H1 (cell line): ENCODE measurements around the gene FPR3. TPM values are rescaled to one million over a fixed set of nuclear protein-coding genes. Genes with fewer than 3 reads are reported as not detected.

Experiments used
- CTCF ChIA-PET: fragments of 300-600 bp; sonication (Branson Sonifier 250); formaldehyde crosslinking; loops from one replicate; lab custom pipeline; 2021; ENCODE audit not compliant: partially characterized antibody; lab: Charles Lee
- POLR2A ChIA-PET: fragments of 300-600 bp; sonication (Branson Sonifier 250); formaldehyde crosslinking; loops from one replicate; lab custom pipeline; 2021; ENCODE audit warnings: inconsistent platforms; ENCODE audit not compliant: partially characterized antibody; lab: Charles Lee
- DNase-seq, 2 experiments: peaks; one replicate each; pipeline versions ENCODE4 v3.0.0 to v3.0.0-alpha.2; 2010 to 2022; ENCODE audit warnings: low spot score in 2 of 2, low read depth in 1 of 2, mixed read lengths in 1 of 2
- FAIRE-seq: peaks from 2 replicates; lab custom pipeline; 2011; peaks lifted over from hg19 to GRCh38; lab: Jason Lieb, UNC
- H2AFZ ChIP-seq: 2 replicates; pipeline ENCODE4 v1.8.1; 2012; ENCODE audit warnings: low read length, inconsistent platforms
- H2AK5ac ChIP-seq: 2 replicates; pipeline ENCODE4 v1.6.1; 2013; ENCODE audit warnings: low read depth, low read length
- H2BK120ac ChIP-seq: replicated peaks from 2 replicates; pipeline ENCODE3; 2013; ENCODE audit warnings: low read depth, low read length, inconsistent platforms
- H2BK12ac ChIP-seq: 2 replicates; pipeline ENCODE4 v1.6.1; 2013; ENCODE audit warnings: low read depth, low read length
- H2BK15ac ChIP-seq: 2 replicates; pipeline ENCODE4 v1.6.1; 2013; ENCODE audit warnings: low read length
- H2BK20ac ChIP-seq: 2 replicates; pipeline ENCODE4 v1.6.1; 2013; ENCODE audit warnings: low read length
- H2BK5ac ChIP-seq: 2 replicates; pipeline ENCODE4 v1.6.1; 2013; ENCODE audit warnings: low read depth, low read length
- H3K14ac ChIP-seq: 2 replicates; pipeline ENCODE4 v1.6.1; 2013; ENCODE audit warnings: inconsistent platforms; ENCODE audit not compliant: insufficient read length
- H3K18ac ChIP-seq: 2 replicates; pipeline ENCODE4 v1.6.1; 2013; ENCODE audit warnings: low read length; ENCODE audit errors: extremely low read depth
- H3K23ac ChIP-seq: 2 replicates; pipeline ENCODE4 v1.6.1; 2013; ENCODE audit warnings: inconsistent platforms; ENCODE audit not compliant: insufficient read length
- H3K23me2 ChIP-seq: 2 replicates; pipeline ENCODE4 v1.6.1; 2013; ENCODE audit warnings: low read depth, low read length
- H3K27ac ChIP-seq: 2 replicates; pipeline ENCODE4 v1.6.1; 2011; ENCODE audit warnings: low read depth, low read length, inconsistent platforms
- H3K27me3 ChIP-seq, 4 experiments: replicated peaks in 1 of 4; 1 replicate in 1 of 4; 2 replicates in 3 of 4; pipeline versions ENCODE4 v1.6.1 to v1.8.1; 2011 to 2013; ENCODE audit warnings: low read length in 3 of 4, mild to moderate bottlenecking in 3 of 4, inconsistent platforms in 2 of 4, mixed read lengths in 2 of 4, moderate library complexity in 1 of 4; ENCODE audit not compliant: control insufficient read depth in 3 of 4, insufficient read depth in 3 of 4; ENCODE audit errors: extremely low read depth in 1 of 4
- H3K36me3 ChIP-seq, 4 experiments: 2 replicates each; pipeline versions ENCODE4 v1.6.1 to v1.8.1; 2011 to 2013; ENCODE audit warnings: mild to moderate bottlenecking in 4 of 4, low read length in 3 of 4, moderate library complexity in 2 of 4, control low read depth in 1 of 4, inconsistent platforms in 1 of 4; ENCODE audit not compliant: insufficient read depth in 4 of 4, control insufficient read depth in 2 of 4
- H3K4ac ChIP-seq: replicated peaks from 2 replicates; pipeline ENCODE3; 2013; ENCODE audit warnings: low read length, low read depth, mixed read lengths, inconsistent platforms; ENCODE audit not compliant: insufficient read length
- H3K4me1 ChIP-seq, 4 experiments: replicated peaks in 1 of 4; 1 replicate in 1 of 4; 2 replicates in 3 of 4; pipeline versions ENCODE4 v1.6.1 to v1.8.1; 2011 to 2013; ENCODE audit warnings: low read length in 3 of 4, inconsistent platforms in 2 of 4, mixed read lengths in 1 of 4; ENCODE audit not compliant: insufficient read depth in 4 of 4, control insufficient read depth in 3 of 4
- H3K4me2 ChIP-seq, 2 experiments: 2 replicates each; pipeline versions ENCODE4 v1.6.1 to v1.8.1; 2011 to 2013; ENCODE audit warnings: low read depth in 2 of 2, low read length in 2 of 2, control low read depth in 1 of 2, inconsistent platforms in 1 of 2, mild to moderate bottlenecking in 1 of 2; ENCODE audit not compliant: insufficient read depth in 1 of 2
- H3K4me3 ChIP-seq, 4 experiments: fragments of 200-600, 300-600 bp in 1 of 4; sonication (generic), shearing (Covaris generic), sonication (Bioruptor Twin) in 1 of 4; 2 replicates each; pipeline versions ENCODE4 v1.5.1 to v1.8.1; 2011 to 2016; ENCODE audit warnings: low read length in 4 of 4, low read depth in 3 of 4, control low read depth in 2 of 4, inconsistent platforms in 2 of 4, mild to moderate bottlenecking in 2 of 4, mixed read lengths in 1 of 4, moderate library complexity in 1 of 4; ENCODE audit not compliant: insufficient read depth in 2 of 4; ENCODE audit errors: extremely low read depth in 1 of 4
- H3K56ac ChIP-seq: replicated peaks from 2 replicates; pipeline ENCODE3; 2013; ENCODE audit warnings: low read depth, mild to moderate bottlenecking, mixed read lengths, low read length, inconsistent platforms; ENCODE audit not compliant: insufficient read length
- H3K79me1 ChIP-seq: 2 replicates; pipeline ENCODE4 v1.6.1; 2013; ENCODE audit warnings: low read depth, low read length, control low read depth
- H3K79me2 ChIP-seq, 2 experiments: 2 replicates each; pipeline versions ENCODE4 v1.6.1 to v1.8.1; 2012 to 2013; ENCODE audit warnings: low read length in 2 of 2, mild to moderate bottlenecking in 2 of 2, inconsistent platforms in 1 of 2; ENCODE audit not compliant: insufficient read depth in 2 of 2, control insufficient read depth in 1 of 2
- H3K9ac ChIP-seq, 4 experiments: replicated peaks in 1 of 4; 1 replicate in 1 of 4; 2 replicates in 3 of 4; pipeline versions ENCODE4 v1.6.1 to v1.8.1; 2011 to 2013; ENCODE audit warnings: low read depth in 3 of 4, low read length in 3 of 4, control low read depth in 2 of 4, mild to moderate bottlenecking in 2 of 4, moderate library complexity in 2 of 4, inconsistent platforms in 1 of 4; ENCODE audit errors: extremely low read depth in 1 of 4
- H3K9me3 ChIP-seq, 2 experiments: 2 replicates each; pipeline versions ENCODE4 v1.6.1 to v1.8.1; 2012 to 2013; ENCODE audit warnings: mild to moderate bottlenecking in 2 of 2, moderate library complexity in 2 of 2, control low read depth in 1 of 2, inconsistent platforms in 1 of 2, low read depth in 1 of 2, low read length in 1 of 2, mixed read lengths in 1 of 2; ENCODE audit not compliant: insufficient read depth in 2 of 2
- H4K20me1 ChIP-seq, 2 experiments: replicated peaks in 1 of 2; 2 replicates each; pipeline versions ENCODE3 to v1.8.1; 2011 to 2013; ENCODE audit warnings: inconsistent platforms in 2 of 2, low read length in 2 of 2, mild to moderate bottlenecking in 1 of 2; ENCODE audit not compliant: insufficient read depth in 2 of 2, control insufficient read depth in 1 of 2
- H4K5ac ChIP-seq: 2 replicates; pipeline ENCODE4 v1.6.1; 2013; ENCODE audit warnings: low read length, low read depth, mixed read lengths, inconsistent platforms; ENCODE audit not compliant: insufficient read length
- H4K8ac ChIP-seq: 2 replicates; pipeline ENCODE4 v1.8.0; 2013; ENCODE audit warnings: mild to moderate bottlenecking, moderate library complexity, low read length, inconsistent platforms; ENCODE audit not compliant: insufficient read depth; ENCODE audit errors: extremely low read depth
- H4K91ac ChIP-seq: replicated peaks from 2 replicates; pipeline ENCODE3; 2013; ENCODE audit warnings: low read length, mixed read lengths, inconsistent platforms; ENCODE audit not compliant: insufficient read length
- RAD21 ChIP-seq, 2 experiments: IDR thresholded peaks in 1 of 2; conservative IDR thresholded peaks in 1 of 2; 2 replicates each; pipeline ENCODE4 v1.6.1; 2011; ENCODE audit warnings: low read depth in 2 of 2, low read length in 2 of 2, improper control_type of control experiment in 1 of 2, inconsistent platforms in 1 of 2, mild to moderate bottlenecking in 1 of 2, moderate library complexity in 1 of 2
- RXRA ChIP-seq: IDR thresholded peaks from 2 replicates; pipeline ENCODE4 v1.6.1; 2011; ENCODE audit warnings: low read depth, mild to moderate bottlenecking, low read length, moderate library complexity; ENCODE audit not compliant: insufficient read depth
- SIN3A ChIP-seq, 2 experiments: IDR thresholded peaks in 1 of 2; conservative IDR thresholded peaks in 1 of 2; 2 replicates each; pipeline ENCODE4 v1.6.1; 2011 to 2012; ENCODE audit warnings: low read length in 2 of 2, improper control_type of control experiment in 1 of 2, low read depth in 1 of 2, mild to moderate bottlenecking in 1 of 2
- WGBS, 2 experiments: shearing (Covaris generic) in 1 of 2; methylation state at CpG; one replicate each; pipeline versions ENCODE4 v1.1.6 to v1.1.7; 2013 to 2015; ENCODE audit warnings: low lambda C conversion rate in 2 of 2, mixed read lengths in 2 of 2, inconsistent platforms in 1 of 2, low coverage in 1 of 2, missing lambda C conversion rate in 1 of 2; ENCODE audit not compliant: insufficient replicate concordance in 2 of 2, insufficient coverage in 1 of 2, insufficient read length in 1 of 2; ENCODE audit errors: extremely low coverage in 1 of 2, missing lambda C conversion rate in 1 of 2; 5-methylcytosine and 5-hydroxymethylcytosine counted together
- polyA plus RNA-seq, 7 experiments: library from polyadenylated mRNA; depleted of rRNA in 3 of 7; stranded (reverse) in 5 of 7; unstranded in 2 of 7; fragments of >200 nt in 5 of 7; fragments of 200-250 nt in 2 of 7; gene quantifications; 1 replicate in 5 of 7; 2 replicates in 1 of 7; 4 replicates in 1 of 7; pipeline versions ENCODE4 v1.2.1 to v1.2.3, GENCODE V29; 2011 to 2013; ENCODE audit warnings: missing spikeins in 2 of 7, mixed read lengths in 2 of 7
- total RNA-seq: library from RNA; stranded (reverse); fragmentation: NEBNext Ultra II Directional; extraction: Animal tissue kit (Norgen Biotek cat#: 25700); gene quantifications from 2 replicates; pipeline ENCODE4 v1.2.1, GENCODE V29; 2021

Gene FPR3
- total and polyA plus RNA-seq, 2 of the 8 experiments (the other 6 are each of a cell fraction or from before 2014, with no cell fraction given) = not detected

- ChIA-PET CTCF (interaction anchor here (1.7 kb wide), 1 partner anchor 28 kb away, joined by 4 read pairs; no protein-coding TSS in a partner anchor), POLR2A (interaction anchor here (1.3 kb wide), 1 partner anchor 18 kb away, joined by 3 read pairs; no protein-coding TSS in a partner anchor)
- FAIRE-seq (no peak), DNase-seq (no peak)
- Histone ChIP-seq H2AK5ac (no peak overlapping the region), H3K23me2 (no peaks in the 10 kb centered on the region), H2AFZ (no peak overlapping the region), H3K14ac (no peak overlapping the region), H3K27me3 (no peaks in the 10 kb centered on the region), H2BK15ac (no peak overlapping the region), H4K20me1 (no peaks in the 10 kb centered on the region), H2BK12ac (no peak overlapping the region), H2BK20ac (no peak overlapping the region), H2BK5ac (no peak overlapping the region), H3K23ac (no peak overlapping the region), H3K56ac (no peak overlapping the region), H3K27ac (no peak overlapping the region), H4K91ac (no peak overlapping the region), H3K9ac (no peak overlapping the region), H3K4me3 (no peak overlapping the region), H3K36me3 (peaks cover 0 to 3% (median 0%) of the 10 kb centered on the region in 4 experiments; a peak in 2 of 8 replicates), H2BK120ac (no peak overlapping the region), H3K4ac (no peak overlapping the region), H3K9me3 (peaks cover 19 to 24% of the 10 kb centered on the region in 2 experiments), H3K79me1 (no peaks in the 10 kb centered on the region), H3K4me2 (no peak overlapping the region), H3K18ac (no peak overlapping the region), H3K79me2 (no peaks in the 10 kb centered on the region), H4K8ac (no peak overlapping the region), H3K4me1 (no peaks in the 10 kb centered on the region), H4K5ac (no peak overlapping the region)
- TF ChIP-seq SIN3A (conservative IDR thresholded peaks at IDR 0.05 in 1 of 2, IDR thresholded peaks at IDR 0.05 in 1 of 2; ENCODE audit: low read depth in 1 of 2, low read length in 2 of 2) (no peak), RXRA (no peak), RAD21 (IDR thresholded peaks at IDR 0.05 in 1 of 2, conservative IDR thresholded peaks at IDR 0.05 in 1 of 2; ENCODE audit: low read depth in 2 of 2, low read length in 2 of 2) (no peak)
- 88% methylated on average over 2 of the region's 2 CpGs; no CpG with 5 or more reads in 1 of the 2 experiments for WGBS, 2 experiments
Observed at GRCh38 chr19:51837145-51837544, 42.2 kb downstream of the FPR3 start.
